GM23338 (cell line): ENCODE data around the gene TNS4. TPM values are rescaled to one million over a fixed set of nuclear protein-coding genes. Genes with fewer than 3 reads are reported as not detected.

Experiments used
- ATAC-seq: fragments of 200-7000 bp; cut with Tn5 transposase; 3 replicates; pipeline ENCODE4 v1.9.1; 2020
- DNase-seq: peaks from one replicate; pipeline ENCODE4 v3.0.0-alpha.2; 2015; ENCODE audit warnings: low spot score
- H2AFZ ChIP-seq: fragments of 200-600 bp; sonication (generic); 2 replicates; pipeline ENCODE4 v1.8.0; 2016; ENCODE audit warnings: antibody characterized with exemption, mild to moderate bottlenecking, moderate library complexity
- H3F3A ChIP-seq: fragments of 200-600 bp; sonication (generic); replicated peaks from 2 replicates; pipeline ENCODE4 v1.8.0; 2017; ENCODE audit warnings: antibody characterized with exemption, mixed run types, low read depth
- H3K27ac ChIP-seq: fragments of 200-600 bp; sonication (generic); 2 replicates; pipeline ENCODE4 v1.6.1; 2016; ENCODE audit warnings: low read depth
- H3K27me3 ChIP-seq: fragments of 200-600 bp; sonication (generic); 2 replicates; pipeline ENCODE4 v1.8.0; 2016; ENCODE audit warnings: mild to moderate bottlenecking, mixed run types, moderate library complexity; ENCODE audit not compliant: insufficient read depth
- H3K36me3 ChIP-seq: fragments of 200-600 bp; sonication (generic); 2 replicates; pipeline ENCODE4 v1.8.0; 2016; ENCODE audit warnings: mild to moderate bottlenecking; ENCODE audit not compliant: insufficient read depth
- H3K4me1 ChIP-seq: fragments of 200-600 bp; sonication (generic); 2 replicates; pipeline ENCODE4 v1.8.0; 2016; ENCODE audit warnings: mild to moderate bottlenecking, moderate library complexity; ENCODE audit not compliant: insufficient read depth
- H3K4me2 ChIP-seq: fragments of 200-600 bp; sonication (generic); 2 replicates; pipeline ENCODE4 v1.7.1; 2017; ENCODE audit warnings: mixed run types
- H3K4me3 ChIP-seq: fragments of 200-600 bp; sonication (generic); 2 replicates; pipeline ENCODE4 v1.6.1; 2016; ENCODE audit warnings: mixed run types
- H3K79me2 ChIP-seq: fragments of 200-600 bp; sonication (generic); replicated peaks from 2 replicates; pipeline ENCODE4 v1.8.0; 2017; ENCODE audit warnings: mild to moderate bottlenecking; ENCODE audit not compliant: insufficient read depth
- H3K9me2 ChIP-seq: fragments of 200-600 bp; sonication (generic); 2 replicates; pipeline ENCODE4 v1.8.0; 2017; ENCODE audit not compliant: insufficient read depth
- H4K20me1 ChIP-seq: fragments of 200-600 bp; sonication (generic); replicated peaks from 2 replicates; pipeline ENCODE4 v1.8.0; 2017; ENCODE audit warnings: mild to moderate bottlenecking; ENCODE audit not compliant: insufficient read depth
- H3K27ac Mint-ChIP-seq: 2 replicates; pipeline ENCODE4 v1.8.0; 2020; ENCODE audit warnings: inconsistent platforms, mild to moderate bottlenecking, moderate library complexity, mixed read lengths
- H3K27me3 Mint-ChIP-seq: 3 replicates; pipeline ENCODE4 v1.8.0; 2022; ENCODE audit warnings: low read depth, mild to moderate bottlenecking, moderate library complexity, mixed read lengths, inconsistent platforms; ENCODE audit not compliant: insufficient read depth, poor library complexity
- H3K36me3 Mint-ChIP-seq: 3 replicates; pipeline ENCODE4 v1.8.0; 2021; ENCODE audit warnings: low read depth, mild to moderate bottlenecking, inconsistent platforms, moderate library complexity, mixed read lengths
- H3K4me1 Mint-ChIP-seq: 3 replicates; pipeline ENCODE4 v1.8.0; 2020; ENCODE audit warnings: mild to moderate bottlenecking, inconsistent platforms, mixed read lengths
- H3K4me3 Mint-ChIP-seq: 3 replicates; pipeline ENCODE4 v1.8.0; 2021; ENCODE audit warnings: moderate library complexity, mild to moderate bottlenecking, inconsistent platforms, mixed read lengths
- H3K9me3 Mint-ChIP-seq: 3 replicates; pipeline ENCODE4 v1.8.0; 2020; ENCODE audit warnings: moderate library complexity, mild to moderate bottlenecking, inconsistent platforms, mixed read lengths
- CREB1 ChIP-seq: fragments of 250-450 bp; sonication (Bioruptor Pico); IDR thresholded peaks from 2 replicates; pipeline ENCODE4 v1.5.0; 2020; ENCODE audit warnings: low read depth, mild to moderate bottlenecking, moderate library complexity
- EZH2 ChIP-seq: fragments of 200-600 bp; sonication (generic); IDR thresholded peaks from one replicate; pipeline ENCODE4 v1.8.0; 2017; ENCODE audit warnings: antibody characterized with exemption, mild to moderate bottlenecking, low read depth; ENCODE audit not compliant: unreplicated experiment
- EZH2phosphoT487 ChIP-seq: fragments of 200-600 bp; sonication (generic); IDR thresholded peaks from one replicate; pipeline ENCODE4 v1.8.1; 2018; ENCODE audit warnings: antibody characterized with exemption; ENCODE audit not compliant: unreplicated experiment
- NANOG ChIP-seq: IDR thresholded peaks from 2 replicates; pipeline ENCODE4 v1.6.1; 2016; ENCODE audit warnings: antibody characterized with exemption, borderline replicate concordance
- POLR2AphosphoS5 ChIP-seq: IDR thresholded peaks from 2 replicates; pipeline ENCODE4 v1.6.1; 2016; ENCODE audit warnings: antibody characterized with exemption, low read depth
- ZNF114 ChIP-seq: fragments of 250-450 bp; sonication (Bioruptor Pico); IDR thresholded peaks from 2 replicates; pipeline ENCODE4 v1.5.0; 2020; ENCODE audit warnings: mild to moderate bottlenecking, moderate library complexity
- ZNF331 ChIP-seq: fragments of 250-450 bp; sonication (Bioruptor Pico); IDR thresholded peaks from 2 replicates; pipeline ENCODE4 v1.5.0; 2020; ENCODE audit warnings: low read depth, mild to moderate bottlenecking, moderate library complexity
- polyA plus RNA-seq: library from polyadenylated mRNA; unstranded; fragments of >200 nt; fragmentation: Nextera tagmentation; extraction: Ambion mirVana; gene quantifications from 2 replicates; pipeline ENCODE4 v1.2.1, GENCODE V29; 2016
- total RNA-seq: library from RNA; depleted of rRNA; stranded (reverse); fragments of >200 nt; shearing (Covaris generic); gene quantifications from 2 replicates; pipeline ENCODE4 v1.2.3, GENCODE V29; 2014
- TF ChIP-seq, protein P1 (sequence below), 2 experiments: fragments of 200-600 bp in 1 of 2; sonication (generic) in 1 of 2; conservative IDR thresholded peaks; 2 replicates each; pipeline versions ENCODE4 v1.5.1 to v1.6.1; 2016 to 2017; ENCODE audit warnings: antibody characterized with exemption in 2 of 2, low read depth in 2 of 2, mild to moderate bottlenecking in 2 of 2, moderate library complexity in 1 of 2
- TF ChIP-seq, protein P2 (sequence below): IDR thresholded peaks from 2 replicates; pipeline ENCODE4 v1.6.1; 2016; ENCODE audit warnings: antibody characterized with exemption
- TF ChIP-seq, protein P3 (sequence below): IDR thresholded peaks from one replicate; pipeline ENCODE4 v1.6.1; 2018; ENCODE audit warnings: antibody characterized with exemption; ENCODE audit not compliant: unreplicated experiment

Gene TNS4
- total and polyA plus RNA-seq, 2 experiments from 2014 or later: 0.31 to 4.9 TPM

DNA sequence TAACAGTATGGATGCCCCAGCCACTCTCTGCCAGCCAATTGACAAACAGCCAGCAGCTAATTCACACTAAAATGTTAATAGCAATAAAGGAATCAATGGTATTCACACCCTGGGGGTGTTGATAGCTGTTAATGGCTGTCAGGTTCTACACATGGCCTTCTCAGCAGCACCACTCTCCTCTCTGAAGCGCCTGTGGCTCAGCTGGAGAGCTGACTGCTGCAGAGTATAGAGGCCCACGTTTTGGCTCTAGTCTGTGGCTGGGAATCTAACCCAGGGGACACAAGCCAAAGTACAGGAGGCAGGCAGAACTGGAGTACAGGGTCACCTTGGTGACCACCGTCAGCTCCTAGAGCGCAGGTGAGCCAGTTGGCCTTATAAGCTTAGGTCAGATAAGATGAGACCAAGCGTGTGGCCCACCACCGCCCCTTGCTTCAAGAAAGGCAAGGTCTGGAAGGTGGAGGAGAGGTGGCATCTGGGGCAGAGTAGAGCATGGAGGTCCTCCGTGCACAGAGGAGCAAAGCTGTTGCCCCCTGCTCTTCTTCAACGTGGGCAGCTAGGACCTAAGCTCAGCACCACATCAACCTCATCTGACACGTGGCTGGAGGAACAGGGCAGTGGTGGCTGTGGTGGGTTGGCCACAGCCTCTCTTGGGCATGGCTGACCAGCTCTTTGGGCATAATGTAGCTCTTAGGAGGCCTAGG lies 38.4 kb upstream of the TNS4 start:
- Histone ChIP-seq H3K4me2 (no peak overlapping the region), H3K4me1 (peaks cover 4% of the 10 kb centered on the region), H3K79me2 (no peaks in the 10 kb centered on the region), H3F3A (no peaks in the 10 kb centered on the region), H3K27me3 (no peaks in the 10 kb centered on the region), H3K4me3 (no peak overlapping the region), H3K36me3 (no peaks in the 10 kb centered on the region), H4K20me1 (no peaks in the 10 kb centered on the region), H3K9me2 (no peaks in the 10 kb centered on the region), H2AFZ (no peak overlapping the region), H3K27ac (no peak overlapping the region)
- no peaks in the 10 kb centered on the region for H3K9me3 Mint-ChIP-seq
- H3K36me3 Mint-ChIP-seq: no peaks in the 10 kb centered on the region
- peaks cover 17% of the 10 kb centered on the region for H3K27me3 Mint-ChIP-seq
- peaks cover 17% of the 10 kb centered on the region for H3K4me1 Mint-ChIP-seq
- ATAC-seq (no peak), DNase-seq (no peak)
- H3K4me3 Mint-ChIP-seq: no peak overlapping the region
- TF ChIP-seq NANOG (no peak), CREB1 (CRISPR knock-in tag) (no peak), ZNF331 (CRISPR knock-in tag) (no peak)
- TF ChIP-seq, protein P1, sequence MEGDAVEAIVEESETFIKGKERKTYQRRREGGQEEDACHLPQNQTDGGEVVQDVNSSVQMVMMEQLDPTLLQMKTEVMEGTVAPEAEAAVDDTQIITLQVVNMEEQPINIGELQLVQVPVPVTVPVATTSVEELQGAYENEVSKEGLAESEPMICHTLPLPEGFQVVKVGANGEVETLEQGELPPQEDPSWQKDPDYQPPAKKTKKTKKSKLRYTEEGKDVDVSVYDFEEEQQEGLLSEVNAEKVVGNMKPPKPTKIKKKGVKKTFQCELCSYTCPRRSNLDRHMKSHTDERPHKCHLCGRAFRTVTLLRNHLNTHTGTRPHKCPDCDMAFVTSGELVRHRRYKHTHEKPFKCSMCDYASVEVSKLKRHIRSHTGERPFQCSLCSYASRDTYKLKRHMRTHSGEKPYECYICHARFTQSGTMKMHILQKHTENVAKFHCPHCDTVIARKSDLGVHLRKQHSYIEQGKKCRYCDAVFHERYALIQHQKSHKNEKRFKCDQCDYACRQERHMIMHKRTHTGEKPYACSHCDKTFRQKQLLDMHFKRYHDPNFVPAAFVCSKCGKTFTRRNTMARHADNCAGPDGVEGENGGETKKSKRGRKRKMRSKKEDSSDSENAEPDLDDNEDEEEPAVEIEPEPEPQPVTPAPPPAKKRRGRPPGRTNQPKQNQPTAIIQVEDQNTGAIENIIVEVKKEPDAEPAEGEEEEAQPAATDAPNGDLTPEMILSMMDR (conservative IDR thresholded peaks at IDR 0.05; ENCODE audit: low read depth in 2 of 2): no peak
- TF ChIP-seq, protein P2, sequence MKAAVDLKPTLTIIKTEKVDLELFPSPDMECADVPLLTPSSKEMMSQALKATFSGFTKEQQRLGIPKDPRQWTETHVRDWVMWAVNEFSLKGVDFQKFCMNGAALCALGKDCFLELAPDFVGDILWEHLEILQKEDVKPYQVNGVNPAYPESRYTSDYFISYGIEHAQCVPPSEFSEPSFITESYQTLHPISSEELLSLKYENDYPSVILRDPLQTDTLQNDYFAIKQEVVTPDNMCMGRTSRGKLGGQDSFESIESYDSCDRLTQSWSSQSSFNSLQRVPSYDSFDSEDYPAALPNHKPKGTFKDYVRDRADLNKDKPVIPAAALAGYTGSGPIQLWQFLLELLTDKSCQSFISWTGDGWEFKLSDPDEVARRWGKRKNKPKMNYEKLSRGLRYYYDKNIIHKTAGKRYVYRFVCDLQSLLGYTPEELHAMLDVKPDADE: no peak
- H3K27ac Mint-ChIP-seq: no peak overlapping the region

DNA sequence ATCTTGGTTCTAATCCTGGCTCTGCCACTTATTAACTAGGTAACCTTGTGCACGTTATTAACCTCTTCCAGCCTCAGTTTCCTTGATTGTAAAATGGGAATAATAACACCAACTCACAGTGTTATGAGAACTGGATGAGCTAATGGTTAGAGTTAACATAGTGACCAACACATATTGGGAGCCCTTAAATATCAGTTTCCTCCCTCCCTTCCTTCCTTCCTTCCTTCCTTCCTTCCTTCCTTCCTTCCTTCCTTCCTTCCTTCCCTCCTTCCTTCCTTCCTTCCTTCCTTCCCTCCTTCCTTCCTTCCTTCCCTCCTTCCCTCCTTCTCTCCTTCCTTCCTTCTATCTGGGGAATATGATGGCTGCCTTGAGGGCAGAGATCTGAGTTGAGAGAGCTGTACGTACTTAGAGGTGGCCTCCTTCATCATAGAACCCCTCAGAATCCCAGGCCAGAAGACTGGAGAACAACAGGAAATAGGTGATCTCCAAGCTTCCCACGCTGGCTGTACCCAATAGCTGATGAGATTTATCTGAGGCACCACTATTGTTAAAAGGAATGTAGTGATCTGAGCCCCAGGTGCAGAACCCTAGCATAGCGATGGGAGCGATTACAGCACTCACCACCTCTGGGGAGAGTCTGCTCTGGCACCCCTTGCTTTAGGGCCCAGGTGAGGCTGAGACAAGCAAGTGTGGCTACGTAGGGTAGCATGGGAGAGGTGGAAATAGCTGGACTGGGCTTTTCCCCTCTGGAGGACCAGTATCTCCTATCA lies 37.7 kb upstream of the TNS4 start:
- no peak overlapping the region for H3K4me3 ChIP-seq
- H3K9me3 Mint-ChIP-seq: no peaks in the 10 kb centered on the region
- H3K36me3 ChIP-seq: no peaks in the 10 kb centered on the region
- no peaks in the 10 kb centered on the region for H4K20me1 ChIP-seq
- H3K4me2 ChIP-seq: no peak overlapping the region
- no peak overlapping the region for H3K4me3 Mint-ChIP-seq
- ATAC-seq (no peak), DNase-seq (no peak)
- H3K79me2 ChIP-seq: no peaks in the 10 kb centered on the region
- no peak overlapping the region for H2AFZ ChIP-seq
- H3F3A ChIP-seq: no peaks in the 10 kb centered on the region
- peaks cover 21% of the 10 kb centered on the region for H3K4me1 Mint-ChIP-seq
- H3K27ac Mint-ChIP-seq: no peak overlapping the region
- H3K27ac ChIP-seq: no peak overlapping the region
- peaks cover 19% of the 10 kb centered on the region for H3K27me3 Mint-ChIP-seq
- no peaks in the 10 kb centered on the region for H3K9me2 ChIP-seq
- no peaks in the 10 kb centered on the region for H3K36me3 Mint-ChIP-seq
- H3K27me3 ChIP-seq: no peaks in the 10 kb centered on the region
- peaks cover 4% of the 10 kb centered on the region for H3K4me1 ChIP-seq
- TF ChIP-seq NANOG (no peak), EZH2 (no peak), ZNF114 (CRISPR knock-in tag) (no peak), EZH2phosphoT487 (no peak), ZNF331 (CRISPR knock-in tag) (no peak), POLR2AphosphoS5 (no peak), CREB1 (CRISPR knock-in tag) (no peak)
- TF ChIP-seq, protein P3, sequence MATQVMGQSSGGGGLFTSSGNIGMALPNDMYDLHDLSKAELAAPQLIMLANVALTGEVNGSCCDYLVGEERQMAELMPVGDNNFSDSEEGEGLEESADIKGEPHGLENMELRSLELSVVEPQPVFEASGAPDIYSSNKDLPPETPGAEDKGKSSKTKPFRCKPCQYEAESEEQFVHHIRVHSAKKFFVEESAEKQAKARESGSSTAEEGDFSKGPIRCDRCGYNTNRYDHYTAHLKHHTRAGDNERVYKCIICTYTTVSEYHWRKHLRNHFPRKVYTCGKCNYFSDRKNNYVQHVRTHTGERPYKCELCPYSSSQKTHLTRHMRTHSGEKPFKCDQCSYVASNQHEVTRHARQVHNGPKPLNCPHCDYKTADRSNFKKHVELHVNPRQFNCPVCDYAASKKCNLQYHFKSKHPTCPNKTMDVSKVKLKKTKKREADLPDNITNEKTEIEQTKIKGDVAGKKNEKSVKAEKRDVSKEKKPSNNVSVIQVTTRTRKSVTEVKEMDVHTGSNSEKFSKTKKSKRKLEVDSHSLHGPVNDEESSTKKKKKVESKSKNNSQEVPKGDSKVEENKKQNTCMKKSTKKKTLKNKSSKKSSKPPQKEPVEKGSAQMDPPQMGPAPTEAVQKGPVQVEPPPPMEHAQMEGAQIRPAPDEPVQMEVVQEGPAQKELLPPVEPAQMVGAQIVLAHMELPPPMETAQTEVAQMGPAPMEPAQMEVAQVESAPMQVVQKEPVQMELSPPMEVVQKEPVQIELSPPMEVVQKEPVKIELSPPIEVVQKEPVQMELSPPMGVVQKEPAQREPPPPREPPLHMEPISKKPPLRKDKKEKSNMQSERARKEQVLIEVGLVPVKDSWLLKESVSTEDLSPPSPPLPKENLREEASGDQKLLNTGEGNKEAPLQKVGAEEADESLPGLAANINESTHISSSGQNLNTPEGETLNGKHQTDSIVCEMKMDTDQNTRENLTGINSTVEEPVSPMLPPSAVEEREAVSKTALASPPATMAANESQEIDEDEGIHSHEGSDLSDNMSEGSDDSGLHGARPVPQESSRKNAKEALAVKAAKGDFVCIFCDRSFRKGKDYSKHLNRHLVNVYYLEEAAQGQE: no peak
- TF ChIP-seq, protein P2: no peak
